Testis (tissue), 2 donors: ENCODE results near the gene RBM33.

Source experiments
- POLR2A ChIP-seq: fragments of 450-650 bp; IDR thresholded peaks from one replicate; pipeline ENCODE4 v1.6.1; 2017; ENCODE audit warnings: antibody characterized with exemption, mild to moderate bottlenecking, moderate library complexity
- TF ChIP-seq, protein P1 (sequence below), 3 experiments: fragments of 450-650 bp in 2 of 3; fragments of 200-600 bp in 1 of 3; sonication (generic) in 1 of 3; IDR thresholded peaks; one replicate each; pipeline ENCODE4 v1.5.1; 2016 to 2019; ENCODE audit warnings: antibody characterized with exemption in 3 of 3, mild to moderate bottlenecking in 2 of 3, moderate library complexity in 1 of 3

DNA sequence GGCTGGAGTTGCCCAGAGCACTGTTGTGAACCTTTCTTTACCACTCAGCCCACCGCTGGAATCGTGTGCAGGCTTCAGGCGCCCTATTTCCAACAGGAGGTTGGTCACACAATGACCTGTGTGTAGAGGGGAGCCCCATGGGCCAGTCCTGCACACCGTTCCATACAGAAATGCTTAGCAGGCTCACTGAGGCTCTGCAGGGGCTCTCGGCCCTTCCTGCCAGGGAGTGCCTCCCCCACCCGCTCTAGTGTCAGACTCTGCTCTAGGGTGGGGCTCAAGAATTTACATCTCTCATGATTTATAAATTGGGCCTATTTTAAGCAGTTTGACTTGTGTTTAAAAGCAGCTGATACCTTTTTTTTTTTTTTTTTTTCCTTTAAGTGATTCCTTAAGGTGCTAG is 125.8 kb downstream of the RBM33 start:
- TF ChIP-seq, protein P1, sequence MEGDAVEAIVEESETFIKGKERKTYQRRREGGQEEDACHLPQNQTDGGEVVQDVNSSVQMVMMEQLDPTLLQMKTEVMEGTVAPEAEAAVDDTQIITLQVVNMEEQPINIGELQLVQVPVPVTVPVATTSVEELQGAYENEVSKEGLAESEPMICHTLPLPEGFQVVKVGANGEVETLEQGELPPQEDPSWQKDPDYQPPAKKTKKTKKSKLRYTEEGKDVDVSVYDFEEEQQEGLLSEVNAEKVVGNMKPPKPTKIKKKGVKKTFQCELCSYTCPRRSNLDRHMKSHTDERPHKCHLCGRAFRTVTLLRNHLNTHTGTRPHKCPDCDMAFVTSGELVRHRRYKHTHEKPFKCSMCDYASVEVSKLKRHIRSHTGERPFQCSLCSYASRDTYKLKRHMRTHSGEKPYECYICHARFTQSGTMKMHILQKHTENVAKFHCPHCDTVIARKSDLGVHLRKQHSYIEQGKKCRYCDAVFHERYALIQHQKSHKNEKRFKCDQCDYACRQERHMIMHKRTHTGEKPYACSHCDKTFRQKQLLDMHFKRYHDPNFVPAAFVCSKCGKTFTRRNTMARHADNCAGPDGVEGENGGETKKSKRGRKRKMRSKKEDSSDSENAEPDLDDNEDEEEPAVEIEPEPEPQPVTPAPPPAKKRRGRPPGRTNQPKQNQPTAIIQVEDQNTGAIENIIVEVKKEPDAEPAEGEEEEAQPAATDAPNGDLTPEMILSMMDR (IDR thresholded peaks at IDR 0.05), result no peak
- no peak for TF ChIP-seq POLR2A
